GM12891 (cell line): Measurements from ENCODE around the gene ARMH3.

Experiments used
- POLR2A ChIP-seq: IDR thresholded peaks from 2 replicates; pipeline ENCODE4 v1.6.1; 2011; ENCODE audit warnings: low read depth, low read length, control low read depth
- POLR2AphosphoS5 ChIP-seq: IDR thresholded peaks from 2 replicates; pipeline ENCODE4 v1.6.1; 2011; ENCODE audit warnings: low read depth, low read length, control low read depth
- TAF1 ChIP-seq: IDR thresholded peaks from 2 replicates; pipeline ENCODE4 v1.6.1; 2011; ENCODE audit warnings: low read depth, low read length, control low read depth

DNA sequence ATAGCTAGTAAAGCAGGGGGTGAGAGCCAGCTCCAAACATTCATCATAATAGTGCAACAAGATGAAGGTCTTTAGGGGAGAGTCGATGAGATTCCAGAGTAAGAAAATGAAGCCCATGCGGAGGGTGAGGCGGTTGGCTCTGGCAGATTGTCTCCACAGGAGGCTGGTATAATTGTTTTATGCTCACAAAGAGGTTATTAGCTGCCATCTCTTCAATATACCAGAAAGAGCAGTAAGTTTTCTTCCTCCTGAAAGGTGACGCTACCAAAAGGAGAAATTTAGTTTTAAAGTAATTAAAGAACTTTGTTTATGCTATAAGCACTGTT, 153.2 kb downstream of the ARMH3 start:
- no peak for TF ChIP-seq POLR2AphosphoS5
- no peak for TF ChIP-seq POLR2A
- no peak for TF ChIP-seq TAF1
